Measurements from ENCODE around the gene NCK2. TPM values are rescaled to one million over a fixed set of nuclear protein-coding genes. Genes with fewer than 3 reads are reported as not detected.

Gene NCK2
- total and polyA plus RNA-seq, 2 of the 4 experiments (the other 2 are of a cell fraction), result 15.8 to 22.2 TPM

DNA sequence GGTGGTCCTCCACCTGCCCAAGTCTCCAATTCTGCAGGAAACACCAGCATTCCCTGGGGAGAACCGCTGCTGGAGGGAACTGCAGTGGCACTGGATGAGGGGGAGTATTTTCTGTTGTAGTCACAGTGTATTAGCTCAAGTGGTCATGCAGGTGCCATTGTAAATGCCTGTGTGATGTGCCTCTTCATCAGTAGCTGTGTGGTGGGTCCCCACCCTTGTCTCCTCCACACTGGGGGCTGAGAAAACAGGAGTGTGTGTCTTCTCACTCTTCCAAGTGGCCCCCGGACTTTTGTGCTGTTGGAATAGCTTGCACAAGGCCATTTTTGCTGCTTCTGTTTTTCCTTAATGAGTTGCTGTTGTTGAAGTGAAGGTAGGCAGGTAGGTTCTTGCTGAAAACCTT lies 8.7 kb downstream of the NCK2 start:
- Histone ChIP-seq H3K18ac (ENCODE audit: low read depth, low read length) (no peak overlapping the region), H3K27ac (ENCODE audit: insufficient read depth, low read length) (no peak overlapping the region), H2BK5ac (ENCODE audit: low read depth, low read length, poor library complexity, severe bottlenecking) (no peak overlapping the region), H4K5ac (ENCODE audit: low read depth, low read length) (no peak overlapping the region), H2BK20ac (ENCODE audit: low read depth, low read length) (no peak overlapping the region), H3K9me3 (ENCODE audit: control insufficient read depth, insufficient read depth, low read length) (no peaks in the 10 kb centered on the region), H3K9me1 (ENCODE audit: insufficient read depth, low read length) (peaks cover 28% of the 10 kb centered on the region), H3K4me2 (ENCODE audit: low read depth, low read length) (no peak overlapping the region), H4K91ac (ENCODE audit: insufficient read depth, low read depth, low read length) (no peak overlapping the region), H2AK9ac (replicated peaks; ENCODE audit: low read depth, low read length, poor library complexity) (no peak overlapping the region), H2AK5ac (ENCODE audit: low read depth, low read length) (no peak overlapping the region), H3K36me3 (ENCODE audit: control insufficient read depth, insufficient read depth, low read length) (0 out of 2 replicates have a peak, but pooled peaks cover 1% of the 10 kb centered on the region), H3K27me3 (ENCODE audit: control insufficient read depth, insufficient read depth, low read length) (no peaks in the 10 kb centered on the region), H2AFZ (replicated peaks; ENCODE audit: low read length, poor library complexity) (no peak overlapping the region), H3K4ac (ENCODE audit: low read depth, low read length) (no peak overlapping the region), H3K4me1 (ENCODE audit: control insufficient read depth, insufficient read depth, low read length) (peaks cover 2% of the 10 kb centered on the region), H4K20me1 (ENCODE audit: insufficient read depth, low read length) (peaks cover 81% of the 10 kb centered on the region), H2BK120ac (ENCODE audit: low read depth, low read length) (no peak overlapping the region), H4K8ac (ENCODE audit: low read depth in 2 of 2, low read length in 2 of 2) (no peak overlapping the region), H2BK15ac (ENCODE audit: low read depth, low read length) (no peak overlapping the region), H3K79me1 (ENCODE audit: low read depth in 1 of 2, low read length in 2 of 2) (peaks cover 43 to 90% of the 10 kb centered on the region in 2 experiments), H3K9ac (ENCODE audit: low read depth, low read length) (no peak overlapping the region), H3K23ac (ENCODE audit: low read depth, low read length) (no peak overlapping the region), H3K4me3 (ENCODE audit: insufficient read depth, low read depth, low read length) (no peak overlapping the region), H3K56ac (ENCODE audit: extremely low read depth, insufficient read depth, low read length) (no peak overlapping the region), H3K14ac (replicated peaks; ENCODE audit: low read depth, low read length) (no peak overlapping the region)
- BruUV-seq (replicated peaks), result no TSS peak
- intact Hi-C loops (cut with micrococcal nuclease), result no loop called here
- ChIA-PET POLR2A (ENCODE audit: unreplicated experiment) (no interaction called here), CTCF (no interaction called here)
- WGBS, 2 experiments (ENCODE audit: extremely low coverage in 2 of 2, insufficient read length in 1 of 2), result no CpG with 5 or more reads among the region's 2 CpGs
- no peak for ATAC-seq (ENCODE audit: low read depth)
- dilution Hi-C loops (cut with HindIII; ENCODE audit: low sequenced_read_pairs, unreplicated experiment), result no loop called here
- DNase-seq, result no peak
- in situ Hi-C loops (cut with MboI; ENCODE audit: low sequenced_read_pairs), result no loop called here
- TF ChIP-seq MXI1 (IDR thresholded peaks at IDR 0.05; ENCODE audit: borderline replicate concordance, low read depth, low read length) (no peak), RAD21 (IDR thresholded peaks at IDR 0.05; ENCODE audit: low read length) (no peak), RFX5 (IDR thresholded peaks at IDR 0.05; ENCODE audit: low read depth, low read length) (no peak), POLR2A (IDR thresholded peaks at IDR 0.05; ENCODE audit: low read depth, low read length) (no peak), CHD1 (IDR thresholded peaks at IDR 0.05; ENCODE audit: low read depth, low read length) (no peak), SMC3 (IDR thresholded peaks at IDR 0.05; ENCODE audit: low read depth, low read length) (no peak), NFE2L2 (IDR thresholded peaks at IDR 0.05; ENCODE audit: low read depth, low read length) (no peak), MAZ (IDR thresholded peaks at IDR 0.05; ENCODE audit: borderline replicate concordance, low read depth, low read length) (no peak), CEBPB (IDR thresholded peaks at IDR 0.05; ENCODE audit: low read depth, low read length) (no peak), RCOR1 (IDR thresholded peaks at IDR 0.05; ENCODE audit: insufficient replicate concordance, low read length) (no peak), FOS (IDR thresholded peaks at IDR 0.05; ENCODE audit: low read depth, low read length) (no peak)
- TF ChIP-seq, protein P1, sequence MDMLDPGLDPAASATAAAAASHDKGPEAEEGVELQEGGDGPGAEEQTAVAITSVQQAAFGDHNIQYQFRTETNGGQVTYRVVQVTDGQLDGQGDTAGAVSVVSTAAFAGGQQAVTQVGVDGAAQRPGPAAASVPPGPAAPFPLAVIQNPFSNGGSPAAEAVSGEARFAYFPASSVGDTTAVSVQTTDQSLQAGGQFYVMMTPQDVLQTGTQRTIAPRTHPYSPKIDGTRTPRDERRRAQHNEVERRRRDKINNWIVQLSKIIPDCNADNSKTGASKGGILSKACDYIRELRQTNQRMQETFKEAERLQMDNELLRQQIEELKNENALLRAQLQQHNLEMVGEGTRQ (IDR thresholded peaks at IDR 0.05; ENCODE audit: low read depth, low read length), result no peak
- TF ChIP-seq, protein P2, sequence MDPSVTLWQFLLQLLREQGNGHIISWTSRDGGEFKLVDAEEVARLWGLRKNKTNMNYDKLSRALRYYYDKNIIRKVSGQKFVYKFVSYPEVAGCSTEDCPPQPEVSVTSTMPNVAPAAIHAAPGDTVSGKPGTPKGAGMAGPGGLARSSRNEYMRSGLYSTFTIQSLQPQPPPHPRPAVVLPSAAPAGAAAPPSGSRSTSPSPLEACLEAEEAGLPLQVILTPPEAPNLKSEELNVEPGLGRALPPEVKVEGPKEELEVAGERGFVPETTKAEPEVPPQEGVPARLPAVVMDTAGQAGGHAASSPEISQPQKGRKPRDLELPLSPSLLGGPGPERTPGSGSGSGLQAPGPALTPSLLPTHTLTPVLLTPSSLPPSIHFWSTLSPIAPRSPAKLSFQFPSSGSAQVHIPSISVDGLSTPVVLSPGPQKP (IDR thresholded peaks at IDR 0.05; ENCODE audit: borderline replicate concordance, low read depth, low read length), result no peak

All from IMR-90 (cell line).